GM12865 (cell line): ENCODE measurements around the gene MAMSTR.

Experiments
- DNase-seq: peaks from one replicate; pipeline ENCODE4 v3.0.0; 2010; ENCODE audit warnings: low read depth
- H3K4me3 ChIP-seq: 2 replicates; pipeline ENCODE4 v1.5.1; 2011; ENCODE audit warnings: mild to moderate bottlenecking, low read depth, low read length, control low read depth
- CTCF ChIP-seq: IDR thresholded peaks from 2 replicates; pipeline ENCODE4 v1.5.1; 2011; ENCODE audit warnings: low read length, control low read depth, low read depth, inconsistent platforms; ENCODE audit not compliant: insufficient read depth; ENCODE audit errors: missing control alignments

Gene MAMSTR

GRCh38 chr19:48711106-48711662, 8.3 kb downstream of the MAMSTR start:
- no peak for TF ChIP-seq CTCF
- H3K4me3 ChIP-seq: no peak overlapping the region
- no peak for DNase-seq

- no peak overlapping the region for H3K4me3 ChIP-seq
- no peak for TF ChIP-seq CTCF
- no peak for DNase-seq
These were observed 11.1 kb downstream of the MAMSTR start for GRCh38 chr19:48708471-48708870.

- DNase-seq: no peak
- no peak for TF ChIP-seq CTCF
- no peak overlapping the region for H3K4me3 ChIP-seq
These were observed 14.1 kb downstream of the MAMSTR start for GRCh38 chr19:48705431-48705830.

GRCh38 chr19:48703316-48703715, 16.2 kb downstream of the MAMSTR start:
- no peak for DNase-seq
- H3K4me3 ChIP-seq: no peak overlapping the region
- TF ChIP-seq CTCF: no peak

- no peak overlapping the region for H3K4me3 ChIP-seq
- no peak for DNase-seq
- no peak for TF ChIP-seq CTCF
These were observed 16.8 kb downstream of the MAMSTR start for GRCh38 chr19:48702701-48703100.

- no peak for DNase-seq
- no peak overlapping the region for H3K4me3 ChIP-seq
- TF ChIP-seq CTCF: no peak
These were observed 21.5 kb downstream of the MAMSTR start for GRCh38 chr19:48698046-48698445.

- no peak for TF ChIP-seq CTCF
- no peak for DNase-seq
- H3K4me3 ChIP-seq: no peak overlapping the region
These were observed 23.0 kb downstream of the MAMSTR start for GRCh38 chr19:48696353-48697010.
